HCT116 (cell line): ENCODE measurements around the gene HPCAL1. TPM values are rescaled to one million over a fixed set of nuclear protein-coding genes. Genes with fewer than 3 reads are reported as not detected.

Source experiments
- ATAC-seq: fragments of 200-7000 bp; cut with Tn5 transposase; 2 replicates; pipeline ENCODE4 v1.9.1; 2020; ENCODE audit warnings: mild to moderate bottlenecking, moderate library complexity
- BruUV-seq: library from RNA; stranded (reverse); fragments of 400-500 nt; replicated peaks from 2 replicates; lab custom pipeline; 2021; lab: Mats Ljungman, UMichigan
- CTCF ChIA-PET: fragments of 300-600 bp; sonication (Branson Sonifier 250); formaldehyde crosslinking; loops from one replicate; lab custom pipeline; 2021; ENCODE audit warnings: antibody characterized with exemption; lab: Charles Lee
- POLR2A ChIA-PET: fragments of 300-600, 350-600 bp; sonication (Branson Sonifier 250); formaldehyde crosslinking; loops from one replicate; lab custom pipeline; 2021; ENCODE audit warnings: antibody characterized with exemption; lab: Charles Lee
- RAD21 ChIA-PET, 2 experiments: fragments of 300-600 bp; sonication (Branson Sonifier 250); formaldehyde crosslinking; loops; one replicate each; lab custom pipeline; 2023; ENCODE audit warnings: low total read pairs in 2 of 2; ENCODE audit not compliant: uncharacterized antibody in 2 of 2, unreplicated experiment in 2 of 2, low non-redundant PET in 1 of 2; lab: Charles Lee
- DNase-seq: peaks from one replicate; pipeline ENCODE4 v3.0.0-alpha.2; 2010; ENCODE audit warnings: low read depth, low spot score
- H2AFZ ChIP-seq: fragments of 200-600 bp; shearing (Covaris generic), sonication (generic); 2 replicates; pipeline ENCODE4 v1.6.1; 2017; ENCODE audit warnings: low read depth, mixed run types, mixed read lengths, antibody characterized with exemption, low read length; ENCODE audit not compliant: poor library complexity, severe bottlenecking
- H3K27ac ChIP-seq: 2 replicates; pipeline ENCODE4 v1.5.1; 2012; ENCODE audit warnings: low read depth, low read length
- H3K27me3 ChIP-seq: fragments of 200-600 bp; sonication (generic); 2 replicates; pipeline ENCODE4 v1.6.1; 2016; ENCODE audit warnings: mixed run types, low read length, mixed read lengths; ENCODE audit not compliant: insufficient read depth
- H3K36me3 ChIP-seq, 2 experiments: fragments of 200-500 bp in 1 of 2; fragments of 200-600 bp in 1 of 2; sonication (Bioruptor generic) in 1 of 2; sonication (generic) in 1 of 2; 2 replicates each; pipeline versions ENCODE4 v1.5.1 to v1.6.1; 2014 to 2016; ENCODE audit warnings: low read length in 2 of 2, inconsistent platforms in 1 of 2, mixed read lengths in 1 of 2, mixed run types in 1 of 2; ENCODE audit not compliant: insufficient read depth in 2 of 2, control insufficient read depth in 1 of 2
- H3K4me1 ChIP-seq, 2 experiments: fragments of 200-600 bp in 1 of 2; sonication (generic) in 1 of 2; 2 replicates each; pipeline versions ENCODE4 v1.5.1 to v1.6.1; 2012 to 2017; ENCODE audit warnings: low read length in 2 of 2, inconsistent platforms in 1 of 2, mild to moderate bottlenecking in 1 of 2, mixed read lengths in 1 of 2, mixed run types in 1 of 2, moderate library complexity in 1 of 2; ENCODE audit not compliant: insufficient read depth in 2 of 2, control insufficient read depth in 1 of 2
- H3K4me2 ChIP-seq: fragments of 200-600 bp; sonication (generic); 2 replicates; pipeline ENCODE4 v1.6.1; 2017; ENCODE audit warnings: mixed run types, low read length, mixed read lengths
- H3K4me3 ChIP-seq, 2 experiments: fragments of 200-600 bp in 1 of 2; sonication (generic) in 1 of 2; replicated peaks in 1 of 2; 2 replicates each; pipeline ENCODE4 v1.5.1; 2011 to 2016; ENCODE audit warnings: low read length in 2 of 2, control low read depth in 1 of 2, low read depth in 1 of 2, mild to moderate bottlenecking in 1 of 2, mixed read lengths in 1 of 2, mixed run types in 1 of 2
- H3K79me2 ChIP-seq: fragments of 200-600 bp; sonication (generic); 2 replicates; pipeline ENCODE4 v1.6.1; 2017; ENCODE audit warnings: mild to moderate bottlenecking, mixed run types, low read length, moderate library complexity, mixed read lengths; ENCODE audit not compliant: insufficient read depth
- H3K9ac ChIP-seq: fragments of 200-600 bp; sonication (generic); 2 replicates; pipeline ENCODE4 v1.6.1; 2016; ENCODE audit warnings: low read length, mixed read lengths
- H3K9me2 ChIP-seq: fragments of 200-600 bp; sonication (generic), shearing (Covaris generic); 2 replicates; pipeline ENCODE4 v1.6.1; 2017; ENCODE audit warnings: mixed run types, mild to moderate bottlenecking, moderate library complexity; ENCODE audit not compliant: insufficient read depth
- H3K9me3 ChIP-seq, 2 experiments: fragments of 200-500 bp in 1 of 2; fragments of 200-600 bp in 1 of 2; sonication (Bioruptor generic) in 1 of 2; sonication (generic) in 1 of 2; 2 replicates each; pipeline ENCODE4 v1.6.1; 2014 to 2017; ENCODE audit warnings: low read length in 2 of 2, mixed read lengths in 2 of 2, inconsistent platforms in 1 of 2, low read depth in 1 of 2, mild to moderate bottlenecking in 1 of 2, mixed run types in 1 of 2, moderate library complexity in 1 of 2; ENCODE audit not compliant: control insufficient read depth in 1 of 2, insufficient read depth in 1 of 2
- H4K20me1 ChIP-seq: fragments of 200-600 bp; sonication (generic), shearing (Covaris generic); 2 replicates; pipeline ENCODE4 v1.6.1; 2017; ENCODE audit warnings: mixed run types, mild to moderate bottlenecking, moderate library complexity; ENCODE audit not compliant: insufficient read depth
- CBX3 ChIP-seq: IDR thresholded peaks from 2 replicates; pipeline ENCODE4 v1.6.1; 2012; ENCODE audit warnings: low read depth
- ELF1 ChIP-seq: IDR thresholded peaks from 2 replicates; pipeline ENCODE4 v1.6.1; 2012; ENCODE audit warnings: low read depth, borderline replicate concordance
- EZH2phosphoT487 ChIP-seq: fragments of 200-600 bp; IDR thresholded peaks from 2 replicates; pipeline ENCODE4 v1.6.1; 2018; ENCODE audit warnings: antibody characterized with exemption, borderline replicate concordance
- FOSL1 ChIP-seq: IDR thresholded peaks from 2 replicates; pipeline ENCODE4 v1.6.1; 2012; ENCODE audit warnings: low read depth
- JUND ChIP-seq: IDR thresholded peaks from 2 replicates; pipeline ENCODE4 v1.6.1; 2012
- SP1 ChIP-seq: IDR thresholded peaks from 2 replicates; pipeline ENCODE4 v1.6.1; 2012; ENCODE audit warnings: low read depth
- TCF7L2 ChIP-seq: IDR thresholded peaks from 2 replicates; pipeline ENCODE4 v1.7.0; 2011; ENCODE audit warnings: borderline replicate concordance, inconsistent platforms; ENCODE audit not compliant: insufficient read depth, insufficient read length; ENCODE audit errors: extremely low read depth
- ZBTB33 ChIP-seq: IDR thresholded peaks from 2 replicates; pipeline ENCODE4 v1.6.1; 2011; ENCODE audit warnings: mild to moderate bottlenecking, low read length, moderate library complexity; ENCODE audit not compliant: insufficient replicate concordance; ENCODE audit errors: extremely low read depth
- ZNF274 ChIP-seq: fragments of 200-500 bp; sonication (Bioruptor generic); IDR thresholded peaks from 2 replicates; pipeline ENCODE4 v1.6.1; 2014; ENCODE audit warnings: mild to moderate bottlenecking, low read depth, low read length, inconsistent platforms
- intact Hi-C: fragments of 100-400 bp; cut with micrococcal nuclease; formaldehyde crosslinking; loops from 2 replicates; pipeline ENCODE4 v1.10.0; 2022
- total RNA-seq: library from RNA; stranded (reverse); gene quantifications from one replicate; pipeline ENCODE4 v1.2.1, GENCODE V29; 2021; ENCODE audit not compliant: unreplicated experiment
- TF ChIP-seq, protein P1 (sequence below), 3 experiments: fragments of 200-600 bp in 1 of 3; sonication (generic) in 1 of 3; IDR thresholded peaks in 2 of 3; conservative IDR thresholded peaks in 1 of 3; 2 replicates each; pipeline ENCODE4 v1.5.1; 2012 to 2017; ENCODE audit warnings: low read depth in 2 of 3, low read length in 2 of 3, antibody characterized with exemption in 1 of 3, borderline replicate concordance in 1 of 3, control low read depth in 1 of 3, mild to moderate bottlenecking in 1 of 3, mixed read lengths in 1 of 3, mixed run types in 1 of 3, moderate library complexity in 1 of 3; ENCODE audit not compliant: insufficient read depth in 1 of 3

The HPCAL1 gene
- total RNA-seq, 1 experiment from 2014 or later = 111 TPM

DNA sequence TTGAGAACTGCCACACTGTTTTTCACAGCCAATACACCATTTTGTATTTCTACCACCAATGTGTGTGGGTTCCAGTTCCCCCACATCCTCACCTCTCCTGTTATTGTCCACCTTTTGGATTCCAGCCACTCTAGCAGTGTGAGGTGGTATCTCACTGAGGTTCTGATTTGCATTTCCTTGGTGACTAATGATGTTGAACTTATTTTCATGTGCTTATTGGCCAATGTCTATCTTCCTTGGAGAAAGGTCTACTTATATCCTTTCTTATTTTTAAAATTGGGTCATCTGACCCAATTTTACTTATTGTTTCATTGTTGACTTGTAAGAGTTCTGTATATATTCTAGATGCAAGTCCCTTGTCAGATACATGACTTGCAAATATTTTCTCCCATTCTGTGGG, 9.1 kb upstream of the HPCAL1 start:
- Histone ChIP-seq H2AFZ (no peak overlapping the region), H3K27ac (no peak overlapping the region), H3K4me1 (peaks cover 30 to 69% of the 10 kb centered on the region in 2 experiments), H4K20me1 (no peaks in the 10 kb centered on the region), H3K9me3 (no peaks in the 10 kb centered on the region), H3K4me3 (no peak overlapping the region), H3K9me2 (no peaks in the 10 kb centered on the region), H3K79me2 (no peaks in the 10 kb centered on the region), H3K36me3 (no peaks in the 10 kb centered on the region), H3K9ac (no peak overlapping the region), H3K27me3 (no peaks in the 10 kb centered on the region)
- ATAC-seq (no peak), DNase-seq (no peak)
- intact Hi-C loops = no loop called here
- BruUV-seq = no TSS peak
- CTCF ChIA-PET = no interaction called here
- TF ChIP-seq ZNF274 = no peak
- no peak for TF ChIP-seq ZBTB33
- TF ChIP-seq CBX3 = no peak
- TF ChIP-seq SP1 = no peak
- no peak for TF ChIP-seq FOSL1
- no peak for TF ChIP-seq EZH2phosphoT487
- TF ChIP-seq TCF7L2 = no peak
- TF ChIP-seq, protein P1, sequence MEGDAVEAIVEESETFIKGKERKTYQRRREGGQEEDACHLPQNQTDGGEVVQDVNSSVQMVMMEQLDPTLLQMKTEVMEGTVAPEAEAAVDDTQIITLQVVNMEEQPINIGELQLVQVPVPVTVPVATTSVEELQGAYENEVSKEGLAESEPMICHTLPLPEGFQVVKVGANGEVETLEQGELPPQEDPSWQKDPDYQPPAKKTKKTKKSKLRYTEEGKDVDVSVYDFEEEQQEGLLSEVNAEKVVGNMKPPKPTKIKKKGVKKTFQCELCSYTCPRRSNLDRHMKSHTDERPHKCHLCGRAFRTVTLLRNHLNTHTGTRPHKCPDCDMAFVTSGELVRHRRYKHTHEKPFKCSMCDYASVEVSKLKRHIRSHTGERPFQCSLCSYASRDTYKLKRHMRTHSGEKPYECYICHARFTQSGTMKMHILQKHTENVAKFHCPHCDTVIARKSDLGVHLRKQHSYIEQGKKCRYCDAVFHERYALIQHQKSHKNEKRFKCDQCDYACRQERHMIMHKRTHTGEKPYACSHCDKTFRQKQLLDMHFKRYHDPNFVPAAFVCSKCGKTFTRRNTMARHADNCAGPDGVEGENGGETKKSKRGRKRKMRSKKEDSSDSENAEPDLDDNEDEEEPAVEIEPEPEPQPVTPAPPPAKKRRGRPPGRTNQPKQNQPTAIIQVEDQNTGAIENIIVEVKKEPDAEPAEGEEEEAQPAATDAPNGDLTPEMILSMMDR (IDR thresholded peaks at IDR 0.05 in 2 of 3, conservative IDR thresholded peaks at IDR 0.05 in 1 of 3; ENCODE audit: borderline replicate concordance in 1 of 3, insufficient read depth in 1 of 3, low read depth in 2 of 3, low read length in 2 of 3) = no peak
- TF ChIP-seq JUND = no peak
- TF ChIP-seq ELF1 = no peak
- TF ChIP-seq, all 23 proteins: peak for 0
- RAD21 ChIA-PET = no interaction called here
- H3K4me2 ChIP-seq = no peak overlapping the region
- POLR2A ChIA-PET = interaction anchor here (1.0 kb wide), 1 partner anchor 8 kb away, joined by 3 read pairs; no protein-coding TSS in a partner anchor
